ENCODE results near the gene DAGLA.

DNA sequence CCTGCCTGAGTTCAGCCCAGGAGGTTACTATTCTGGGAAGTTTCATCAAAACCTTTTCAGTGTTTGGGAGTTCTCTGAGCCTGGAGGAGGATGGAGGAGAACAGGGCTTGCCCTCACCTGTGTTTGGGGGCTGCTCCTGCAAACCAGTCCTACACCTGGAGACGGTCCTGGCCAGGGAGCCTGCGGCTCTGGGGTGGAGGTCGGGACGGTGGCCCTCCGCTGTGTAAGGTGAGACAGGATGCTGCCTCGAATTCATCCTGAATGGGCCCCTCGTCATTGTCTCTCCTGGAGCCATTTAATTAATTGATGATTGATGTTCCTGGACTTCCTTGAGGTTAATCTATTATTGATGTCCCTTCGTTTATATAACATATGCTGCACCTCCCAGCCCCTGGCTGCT is 6.3 kb downstream of the DAGLA start:
- TF ChIP-seq, protein P1, sequence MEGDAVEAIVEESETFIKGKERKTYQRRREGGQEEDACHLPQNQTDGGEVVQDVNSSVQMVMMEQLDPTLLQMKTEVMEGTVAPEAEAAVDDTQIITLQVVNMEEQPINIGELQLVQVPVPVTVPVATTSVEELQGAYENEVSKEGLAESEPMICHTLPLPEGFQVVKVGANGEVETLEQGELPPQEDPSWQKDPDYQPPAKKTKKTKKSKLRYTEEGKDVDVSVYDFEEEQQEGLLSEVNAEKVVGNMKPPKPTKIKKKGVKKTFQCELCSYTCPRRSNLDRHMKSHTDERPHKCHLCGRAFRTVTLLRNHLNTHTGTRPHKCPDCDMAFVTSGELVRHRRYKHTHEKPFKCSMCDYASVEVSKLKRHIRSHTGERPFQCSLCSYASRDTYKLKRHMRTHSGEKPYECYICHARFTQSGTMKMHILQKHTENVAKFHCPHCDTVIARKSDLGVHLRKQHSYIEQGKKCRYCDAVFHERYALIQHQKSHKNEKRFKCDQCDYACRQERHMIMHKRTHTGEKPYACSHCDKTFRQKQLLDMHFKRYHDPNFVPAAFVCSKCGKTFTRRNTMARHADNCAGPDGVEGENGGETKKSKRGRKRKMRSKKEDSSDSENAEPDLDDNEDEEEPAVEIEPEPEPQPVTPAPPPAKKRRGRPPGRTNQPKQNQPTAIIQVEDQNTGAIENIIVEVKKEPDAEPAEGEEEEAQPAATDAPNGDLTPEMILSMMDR (IDR thresholded peaks at IDR 0.05) = no peak
- TF ChIP-seq POLR2A (IDR thresholded peaks at IDR 0.05) = no peak
